Astrocyte of the spinal cord (primary cell): ENCODE results near the gene LHFPL2.
A peak's percentile ranks its signal among the peaks of the same experiment; 100 is the strongest.

Experiments
- DNase-seq: peaks from one replicate; pipeline ENCODE4 v3.0.0; 2011; ENCODE audit warnings: low read depth, low spot score
- H3K4me3 ChIP-seq: 2 replicates; pipeline ENCODE4 v1.5.1; 2011; ENCODE audit warnings: low read depth, mild to moderate bottlenecking, low read length, moderate library complexity
- CTCF ChIP-seq: IDR thresholded peaks from 2 replicates; pipeline ENCODE4 v1.5.1; 2012; ENCODE audit warnings: low read depth, mild to moderate bottlenecking, low read length, inconsistent platforms
- in situ Hi-C: cut with HindIII; loops from 2 replicates; pipeline ENCODE4 v1.10.0; 2017; ENCODE audit warnings: low sequenced_read_pairs

The LHFPL2 gene

GRCh38 chr5:78595458-78595921, 53.1 kb downstream of the LHFPL2 start:
- in situ Hi-C loops: no loop called here
- TF ChIP-seq CTCF: no peak
- H3K4me3 ChIP-seq: no peak overlapping the region
- DNase-seq: no peak

GRCh38 chr5:78594610-78595457, 53.7 kb downstream of the LHFPL2 start:
- no peak overlapping the region for H3K4me3 ChIP-seq
- peak; percentile 99 for DNase-seq
- TF ChIP-seq CTCF: no peak
- in situ Hi-C loops: no loop called here

DNA sequence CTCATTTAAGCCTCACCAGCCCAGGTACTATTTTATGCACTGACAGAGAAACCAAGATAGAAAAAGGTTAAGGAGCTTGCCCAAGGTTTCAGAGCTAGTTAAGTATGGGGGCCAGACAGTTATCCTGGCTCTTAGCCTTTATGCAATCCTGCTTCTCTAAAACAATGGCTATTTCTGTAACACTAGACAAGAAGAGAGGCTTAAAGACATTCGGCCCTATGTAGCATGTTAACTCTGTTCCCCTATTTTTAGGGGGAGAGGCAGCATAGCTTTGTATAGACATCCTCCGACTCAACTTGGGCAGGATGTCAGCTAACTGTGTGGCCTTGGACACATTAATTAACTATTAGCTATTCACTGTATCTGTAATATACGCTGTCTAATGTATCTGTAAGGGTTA, 54.6 kb downstream of the LHFPL2 start:
- in situ Hi-C loops: no loop called here
- TF ChIP-seq CTCF: no peak
- no peak overlapping the region for H3K4me3 ChIP-seq

GRCh38 chr5:78593465-78593864, 55.1 kb downstream of the LHFPL2 start:
- in situ Hi-C loops: no loop called here
- TF ChIP-seq CTCF: no peak
- H3K4me3 ChIP-seq: no peak overlapping the region
- DNase-seq: no peak

More for the DNA sequence above, 54.6 kb downstream of the LHFPL2 start:
- no peak for DNase-seq

- in situ Hi-C loops: no loop called here
- DNase-seq: no peak
- TF ChIP-seq CTCF: no peak
- no peak overlapping the region for H3K4me3 ChIP-seq
Measured at GRCh38 chr5:78592735-78593386, 55.7 kb downstream of the LHFPL2 start.

GRCh38 chr5:78591972-78592700, 56.4 kb downstream of the LHFPL2 start:
- DNase-seq: no peak
- TF ChIP-seq CTCF: no peak
- in situ Hi-C loops: no loop called here
- no peak overlapping the region for H3K4me3 ChIP-seq
